Measurements from ENCODE around the gene DLK1.

DLK1 gene

DNA sequence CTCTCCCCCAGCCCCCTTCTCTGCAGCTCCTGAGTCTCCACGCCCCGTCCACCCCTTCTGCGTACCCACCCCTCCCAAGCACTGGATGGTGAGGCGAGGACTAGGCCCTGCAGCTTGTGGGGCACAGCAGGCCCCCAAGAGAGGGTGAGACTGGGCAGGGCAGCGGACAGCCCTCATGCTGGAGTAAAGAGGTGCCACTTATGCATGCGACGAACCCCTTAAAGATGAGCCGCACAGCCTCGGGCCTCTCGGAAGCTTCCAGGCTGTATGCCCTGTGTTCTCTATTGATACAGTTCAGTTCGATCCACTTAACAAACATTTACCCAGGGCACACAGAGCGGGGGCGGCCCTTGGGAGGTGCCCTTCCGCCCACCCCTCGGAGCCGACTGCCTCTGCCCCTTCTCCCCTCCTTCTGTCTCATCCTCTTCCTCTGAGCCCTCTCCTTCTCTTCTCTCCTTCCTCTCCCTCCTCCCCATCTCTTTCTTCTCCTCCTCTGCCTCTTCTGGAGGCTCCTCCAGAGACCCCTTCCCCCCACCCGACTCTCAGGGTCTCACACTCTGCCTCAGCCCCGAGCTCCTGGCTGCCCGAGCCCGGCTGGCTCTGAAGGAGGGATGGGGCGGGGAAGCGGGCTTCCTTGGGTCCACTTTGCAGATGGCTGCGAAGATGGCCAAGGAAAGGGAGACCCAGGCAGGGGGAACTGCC, 32.7 kb upstream of the DLK1 start:
- no peak for DNase-seq

DNA sequence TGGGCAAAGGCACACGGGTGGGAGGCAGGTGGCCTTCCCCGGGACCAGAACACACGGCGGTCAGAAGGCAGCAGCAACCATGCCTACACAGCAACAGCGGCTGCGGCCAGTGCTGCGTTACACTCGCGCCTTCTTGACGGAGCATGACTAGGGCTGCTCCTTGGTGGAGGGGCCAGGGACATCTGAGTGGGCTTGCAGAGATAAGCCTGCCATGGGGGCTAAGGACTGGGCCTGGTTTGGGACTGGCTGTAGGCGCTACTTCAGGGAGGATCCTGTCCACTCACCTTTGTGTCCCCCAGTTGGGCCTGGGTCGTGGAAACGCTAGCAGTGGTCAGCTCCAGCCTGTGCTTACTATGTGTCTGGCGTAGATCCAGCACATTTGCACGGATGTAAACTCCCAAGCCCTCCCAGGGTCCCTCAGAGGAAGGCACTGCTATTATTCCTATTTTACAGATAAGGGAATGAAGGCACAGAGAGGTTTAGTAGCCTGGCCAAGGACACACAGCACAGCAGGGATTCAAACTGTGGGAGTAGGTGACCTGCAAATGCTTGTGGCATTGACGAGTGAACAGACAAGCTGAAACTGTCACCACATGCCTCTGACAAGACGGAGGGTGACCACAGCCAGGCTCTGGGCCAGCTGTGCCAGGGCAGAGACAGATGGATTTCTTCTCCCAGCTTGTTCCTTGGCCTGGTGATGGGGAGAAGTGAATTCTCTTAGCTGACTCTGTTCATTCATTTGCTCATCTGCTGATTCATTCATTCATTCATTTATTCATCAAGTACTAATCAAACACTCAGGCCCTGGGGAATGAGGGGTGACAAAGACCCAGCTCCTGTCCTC, 31.9 kb upstream of the DLK1 start:
- no peak for DNase-seq

DNA sequence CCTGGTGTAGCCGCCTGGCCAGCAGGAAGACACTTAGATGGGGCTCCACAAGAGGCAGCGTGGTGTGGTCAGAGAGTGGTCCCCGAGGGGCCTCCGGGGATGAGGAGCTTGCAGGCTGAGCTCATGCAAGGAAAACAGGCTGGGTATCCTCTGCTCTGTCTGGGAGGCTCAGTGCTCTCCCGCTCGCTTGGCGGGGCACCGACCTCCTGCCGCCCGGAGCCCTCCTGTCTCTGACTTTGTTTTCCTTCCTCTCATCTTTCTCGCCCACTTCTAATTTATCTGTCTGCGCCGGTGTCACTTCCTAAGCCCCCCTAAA, 31.3 kb upstream of the DLK1 start:
- DNase-seq, result no peak

DNA sequence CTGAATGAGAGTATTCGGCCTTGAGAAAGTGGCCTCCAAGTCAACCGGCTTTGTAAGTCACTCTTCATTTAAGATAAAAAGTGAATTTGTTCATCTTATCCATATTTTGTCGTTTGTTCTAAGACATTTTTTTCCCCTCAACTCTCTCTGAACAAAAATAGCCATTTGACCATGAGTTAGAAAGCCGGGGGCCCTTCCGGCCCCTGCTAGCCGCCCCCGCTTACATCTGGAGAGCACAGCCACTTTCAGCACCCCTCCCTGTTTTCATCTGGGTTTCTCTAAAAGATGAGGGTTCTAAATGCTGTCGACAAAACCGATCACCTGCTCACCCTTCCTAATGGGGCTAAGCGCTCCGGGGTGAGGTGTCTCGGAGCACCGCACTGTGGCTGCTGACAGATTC, 30.7 kb upstream of the DLK1 start:
- DNase-seq, result no peak

DNA sequence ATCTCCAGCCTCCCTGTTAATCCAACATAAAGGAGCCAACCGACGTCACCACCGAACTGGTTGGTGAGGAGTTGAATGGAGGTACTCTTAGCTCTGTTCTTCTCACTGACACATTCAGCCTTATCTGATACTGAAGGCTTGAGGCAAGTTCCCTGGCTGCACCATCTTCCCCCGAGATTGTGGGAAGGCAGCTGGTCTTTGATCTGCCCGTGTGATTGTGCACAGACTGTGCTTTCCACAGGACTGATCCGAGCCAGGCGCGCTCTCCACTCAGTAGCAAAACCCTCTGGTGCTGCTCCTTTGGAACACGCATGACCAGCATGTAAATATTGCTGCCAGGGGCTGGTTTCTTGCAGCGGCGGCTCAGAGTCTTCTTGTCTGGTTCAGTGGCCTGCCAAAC, 30.1 kb upstream of the DLK1 start:
- no peak for DNase-seq

DNA sequence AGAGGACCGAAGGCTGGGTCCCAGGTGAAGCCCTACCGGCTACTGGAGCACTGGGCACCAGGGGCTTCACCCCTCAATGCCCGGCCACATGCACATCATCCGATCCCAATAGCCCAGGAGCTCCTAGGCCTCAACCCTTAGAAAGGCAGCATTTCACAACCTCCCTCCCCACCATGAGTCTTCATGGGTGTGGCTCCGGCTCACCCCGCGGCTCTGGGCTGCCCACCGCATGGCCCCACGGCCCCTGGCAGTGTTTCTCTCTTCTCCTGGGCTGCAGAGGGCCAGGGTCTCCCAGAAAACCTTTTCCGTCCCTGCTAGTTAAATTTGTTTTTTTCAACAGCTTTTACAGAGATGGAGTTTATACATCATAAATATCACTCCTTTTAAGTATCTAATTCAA, 28.6 kb upstream of the DLK1 start:
- DNase-seq, result no peak

DNA sequence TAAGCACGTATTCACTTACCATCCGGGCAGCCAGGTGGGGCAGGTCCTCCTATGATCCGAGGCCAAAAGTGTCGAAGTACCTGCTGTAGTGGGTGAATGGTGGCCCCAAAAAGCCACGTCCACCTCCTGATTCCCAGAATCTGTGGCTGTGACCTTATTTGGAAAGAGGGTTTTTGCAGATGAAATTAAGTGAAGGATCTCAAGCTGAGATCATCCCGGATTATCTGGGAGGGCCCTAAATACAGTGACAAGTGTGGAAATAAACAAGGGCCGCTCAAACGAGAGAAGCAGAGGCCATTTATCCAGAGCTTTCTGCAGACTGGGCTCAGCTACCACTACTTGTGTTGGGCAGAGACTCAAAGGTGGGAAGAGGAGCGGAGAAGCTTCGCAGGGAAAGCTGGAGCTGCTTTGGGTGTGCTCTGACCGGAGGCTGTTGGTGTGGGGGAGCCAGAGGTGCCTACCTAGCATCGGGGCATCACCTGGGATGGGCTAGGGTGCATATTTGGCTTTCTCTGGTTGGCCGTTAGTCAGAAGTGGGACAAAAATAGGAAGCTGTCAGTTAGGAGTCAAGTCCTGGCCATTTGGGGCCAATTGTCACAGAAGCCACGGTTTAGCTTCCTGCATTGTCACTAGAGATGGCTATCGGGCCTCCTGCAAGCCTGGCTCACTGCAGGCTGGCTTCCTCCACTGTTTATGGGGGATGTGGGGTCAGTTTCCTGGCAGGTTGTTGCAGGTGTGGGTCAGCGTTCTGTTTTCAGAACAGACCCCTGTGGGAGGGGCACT, 27.8 kb upstream of the DLK1 start:
- DNase-seq, result no peak

DNA sequence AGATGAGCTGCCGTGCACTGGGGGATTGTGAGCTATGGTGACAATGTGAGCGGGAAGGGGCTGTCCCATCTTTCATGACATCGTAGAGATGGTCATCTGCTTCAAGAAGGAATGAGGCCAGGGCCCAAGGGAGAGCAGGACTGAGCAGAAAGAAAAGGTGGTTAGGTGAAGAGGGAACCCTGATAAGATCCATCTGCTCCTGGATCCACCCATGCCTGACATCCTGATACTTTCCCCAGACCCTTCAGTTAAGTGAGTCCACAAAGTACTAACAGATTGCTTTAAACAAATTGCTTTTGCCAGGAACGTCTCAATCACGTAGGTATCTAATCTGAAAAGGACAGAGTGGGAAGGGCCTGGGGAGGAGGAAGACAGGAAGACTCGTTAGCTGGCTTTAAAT, 25.4 kb upstream of the DLK1 start:
- no peak for DNase-seq

DNA sequence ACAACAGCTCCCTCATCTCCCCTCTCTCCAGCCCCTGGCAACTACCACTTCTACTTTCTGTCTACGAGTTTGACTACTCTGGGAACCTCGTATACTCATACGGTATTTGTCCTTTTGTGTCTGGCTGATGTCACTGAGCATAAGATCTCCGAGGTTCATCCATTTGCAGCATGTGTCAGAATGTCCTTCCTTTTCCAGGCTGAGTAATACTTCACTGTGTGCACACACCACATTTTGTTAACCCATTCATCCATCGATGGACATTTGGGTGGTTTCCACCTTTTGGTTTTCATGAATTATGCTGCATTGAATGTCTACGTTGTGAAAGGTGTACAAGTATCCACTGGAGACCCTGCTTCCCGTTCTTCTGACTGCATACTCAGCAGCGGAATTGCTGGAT, 24.1 kb upstream of the DLK1 start:
- DNase-seq, result no peak

DNA sequence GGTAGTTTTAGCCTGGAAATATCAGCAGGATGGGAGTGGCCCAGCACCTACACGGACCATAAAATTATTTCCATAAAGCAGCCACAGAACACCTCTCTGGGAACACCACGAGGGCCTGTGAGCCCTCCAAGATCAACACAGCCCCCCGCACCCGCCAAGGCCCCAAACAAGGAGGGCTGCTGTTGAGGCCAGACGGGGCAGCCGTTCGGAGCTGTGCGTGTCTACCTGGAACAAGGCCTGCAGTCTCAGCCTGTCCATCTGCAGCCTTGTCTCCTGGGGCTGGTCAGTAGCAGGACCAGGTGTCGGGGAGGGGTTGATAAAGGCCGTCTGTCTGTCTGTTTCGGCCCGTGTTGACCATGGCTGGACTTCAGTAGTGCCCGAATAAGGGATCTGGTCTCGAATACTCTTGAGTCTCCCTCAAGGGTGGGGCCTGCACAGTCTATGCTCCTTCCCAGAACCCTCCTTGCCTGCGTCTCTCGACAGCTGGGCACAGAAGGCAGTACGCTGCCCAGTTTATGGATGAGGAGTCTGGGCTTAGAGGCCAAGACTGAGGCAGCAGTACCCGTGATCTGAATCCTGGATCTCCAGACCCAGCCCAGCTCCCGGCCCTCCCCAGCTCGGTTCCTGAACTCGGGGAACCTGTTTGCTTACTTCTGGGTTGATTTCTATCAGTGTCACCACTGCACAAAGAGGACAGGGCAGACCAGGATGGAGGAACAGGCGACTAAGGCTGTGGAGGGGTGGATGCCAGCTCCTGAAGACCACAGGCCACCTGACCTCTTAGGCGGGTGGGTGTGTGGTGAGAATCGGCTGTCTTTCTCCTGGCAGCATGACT, 23.1 kb upstream of the DLK1 start:
- DNase-seq, result no peak

DNA sequence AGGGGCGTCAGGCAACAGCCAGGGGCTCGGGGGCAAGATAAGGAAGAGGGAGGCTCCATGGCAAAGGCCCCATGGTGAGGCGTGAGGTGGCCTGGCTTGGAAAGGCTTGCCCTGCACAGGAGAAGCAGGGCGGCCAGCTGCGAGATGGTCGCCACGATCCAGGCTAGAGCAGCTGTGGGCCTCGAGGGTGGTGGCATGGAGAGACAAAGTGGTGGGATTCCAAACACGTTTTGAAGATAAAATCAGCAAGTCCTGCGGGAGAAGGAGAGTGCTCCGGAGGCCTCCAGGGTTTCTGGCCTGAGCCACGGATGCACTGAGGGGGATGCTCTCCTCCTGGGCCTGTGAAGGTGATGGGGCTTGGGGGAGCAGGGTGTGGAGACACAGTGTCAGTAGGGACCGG, 20.5 kb upstream of the DLK1 start:
- no peak for DNase-seq

DNA sequence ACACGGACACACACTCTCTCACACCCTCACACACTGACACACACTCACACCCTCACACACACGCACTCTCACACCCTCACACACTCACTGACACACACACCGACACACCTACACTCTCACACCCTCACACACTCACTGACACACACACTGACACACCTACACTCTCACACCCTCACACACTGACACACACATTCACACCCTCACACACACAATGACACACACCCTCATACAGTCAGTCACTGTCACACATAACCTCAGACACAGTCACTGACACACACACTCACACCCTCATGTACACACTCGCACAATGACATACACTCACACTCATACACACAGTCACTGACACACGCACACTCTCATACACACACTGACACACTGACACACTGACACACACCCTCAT, 19.8 kb upstream of the DLK1 start:
- DNase-seq, result no peak

DNA sequence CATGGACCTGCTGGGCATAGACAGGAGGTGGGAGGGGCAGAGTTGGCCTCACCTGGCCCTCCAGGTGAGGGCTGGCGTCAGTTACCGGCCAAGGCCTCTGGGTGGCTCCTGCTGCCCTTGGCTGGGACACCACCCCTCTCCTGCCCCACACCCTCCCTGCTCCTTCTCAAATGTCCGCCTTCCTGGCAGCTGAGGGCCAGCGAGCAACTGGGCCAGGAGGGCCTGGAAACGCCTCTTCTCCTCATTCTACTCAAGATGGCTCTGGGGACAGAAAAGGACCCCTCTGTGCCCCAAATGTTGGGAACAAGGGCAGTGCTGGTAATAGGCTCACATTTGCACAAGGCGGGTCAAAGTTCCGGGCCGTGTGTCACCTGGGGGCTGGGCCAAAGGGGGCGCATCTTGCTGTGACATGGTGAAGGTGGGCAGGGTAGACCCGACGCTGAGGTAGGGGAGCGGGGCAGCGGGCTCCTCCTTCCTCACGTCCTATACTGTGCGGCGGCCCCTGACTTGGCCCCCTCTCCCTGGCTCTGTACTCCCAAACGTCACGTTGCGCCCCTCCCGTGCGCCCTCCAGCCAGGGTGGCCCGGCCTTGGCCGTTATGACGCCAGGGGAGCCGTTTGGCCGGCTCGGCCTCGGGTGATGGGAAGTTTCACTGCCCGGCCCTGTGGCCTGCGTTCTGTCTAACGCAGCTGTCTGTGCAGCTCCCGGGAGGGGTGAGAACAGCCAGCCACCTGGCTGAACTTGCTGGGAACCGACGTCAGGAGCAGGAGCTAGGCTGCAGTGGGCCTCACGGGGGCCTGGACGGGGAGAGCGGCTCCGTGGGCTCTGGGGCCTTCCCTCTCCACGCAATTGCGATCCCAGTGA, 18.0 kb upstream of the DLK1 start:
- DNase-seq, result no peak

DNA sequence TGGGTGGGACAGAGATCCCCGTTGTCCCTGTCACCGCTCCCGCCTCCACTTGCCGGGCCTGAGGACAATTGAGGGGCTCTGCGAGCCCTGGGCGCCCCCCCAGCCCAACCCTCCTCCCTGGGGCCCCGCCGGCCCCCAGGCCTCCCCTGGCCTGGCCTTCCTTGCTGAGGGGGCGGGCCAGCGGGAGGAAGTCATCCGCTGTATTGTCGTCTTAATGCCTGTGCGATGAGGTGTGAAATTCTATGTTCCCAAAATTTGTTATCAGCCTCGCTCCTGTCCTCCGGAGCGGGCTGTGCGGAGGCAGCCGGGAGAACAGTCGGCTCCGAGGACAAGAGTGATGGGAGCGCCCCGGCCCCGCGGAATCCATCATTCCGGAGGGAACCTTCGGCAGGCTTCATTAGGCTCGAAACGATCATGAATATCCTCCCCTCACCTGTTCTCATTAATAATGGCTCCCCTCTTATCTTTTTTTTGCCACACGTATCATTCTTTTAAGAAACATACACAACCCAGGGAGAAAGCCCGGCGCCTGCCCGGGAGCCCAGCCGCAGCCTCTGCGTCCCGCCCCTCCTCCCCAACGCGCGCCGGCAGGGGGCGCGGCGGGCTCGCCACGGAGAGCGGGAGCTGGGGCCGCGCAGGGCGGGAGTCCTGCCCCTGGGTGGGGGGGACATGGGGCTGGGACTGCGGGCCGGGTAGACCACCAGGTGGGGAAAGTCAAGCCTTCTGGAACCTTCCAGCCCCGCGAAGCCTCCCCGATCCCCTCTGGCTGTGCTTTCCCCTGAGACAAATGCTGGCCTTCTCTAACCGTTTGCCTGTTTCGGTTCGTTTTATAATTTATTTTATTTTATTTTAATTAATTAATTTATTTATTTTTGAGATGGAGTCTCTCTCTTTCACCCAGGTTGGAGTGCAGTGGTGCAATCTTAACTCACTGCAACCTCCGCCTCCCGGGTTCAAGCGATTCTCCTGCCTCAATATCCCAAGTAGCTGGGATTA, 17.1 kb upstream of the DLK1 start:
- DNase-seq, result peak in 3 of 14 donors; percentile 1 to 16 (median 1)

DNA sequence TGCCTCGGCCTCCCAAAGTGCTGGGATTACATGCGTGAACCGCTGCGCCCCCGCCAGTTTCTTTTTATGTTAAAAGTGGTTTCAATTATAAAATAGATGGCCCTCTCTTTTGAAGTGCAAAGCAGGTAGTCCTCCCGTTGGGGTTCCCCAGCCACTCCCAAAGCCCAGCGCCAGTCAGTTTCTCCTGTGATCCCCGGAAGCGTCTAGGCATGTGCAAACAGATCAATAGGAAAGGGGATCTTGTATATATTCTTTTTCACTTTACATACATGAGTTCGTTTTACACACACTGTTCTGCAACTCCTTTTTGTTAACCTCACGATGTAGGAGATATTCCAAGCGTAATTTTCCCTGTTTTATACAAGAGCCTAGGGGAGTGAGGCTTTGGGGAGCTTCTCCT, 16.3 kb upstream of the DLK1 start:
- no peak for DNase-seq

DNA sequence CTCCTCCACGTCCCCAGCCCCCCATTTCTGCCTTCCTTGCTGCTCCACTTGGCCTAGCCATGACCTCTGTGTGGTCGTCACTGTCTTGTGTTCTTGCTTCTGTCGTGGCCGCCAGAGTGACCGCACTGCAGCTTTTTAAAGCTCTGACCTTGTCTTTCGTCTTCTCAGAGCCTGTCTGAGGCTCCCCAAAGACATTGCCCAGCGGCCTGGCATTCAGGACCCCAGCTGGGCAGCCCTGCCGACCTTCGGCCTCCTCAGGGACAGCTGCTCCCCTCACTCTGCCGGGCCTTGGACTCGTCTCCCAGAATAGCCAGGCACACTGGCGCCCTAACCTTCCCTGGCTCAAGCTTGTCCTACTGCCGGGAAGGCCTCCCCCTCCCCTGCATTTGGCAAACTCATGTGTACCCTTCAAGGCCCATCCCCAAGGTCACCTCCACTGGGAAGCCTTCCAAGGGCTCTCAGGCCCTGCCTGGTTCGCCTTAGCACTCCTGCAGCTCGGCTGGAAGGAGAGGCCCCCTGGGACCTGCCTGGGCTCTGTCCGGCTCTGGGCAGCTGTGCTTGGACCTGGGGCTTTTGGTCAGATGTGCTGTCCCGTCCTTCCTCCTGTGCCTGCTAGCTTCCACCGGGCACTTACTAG, 15.7 kb upstream of the DLK1 start:
- DNase-seq, result no peak

DNA sequence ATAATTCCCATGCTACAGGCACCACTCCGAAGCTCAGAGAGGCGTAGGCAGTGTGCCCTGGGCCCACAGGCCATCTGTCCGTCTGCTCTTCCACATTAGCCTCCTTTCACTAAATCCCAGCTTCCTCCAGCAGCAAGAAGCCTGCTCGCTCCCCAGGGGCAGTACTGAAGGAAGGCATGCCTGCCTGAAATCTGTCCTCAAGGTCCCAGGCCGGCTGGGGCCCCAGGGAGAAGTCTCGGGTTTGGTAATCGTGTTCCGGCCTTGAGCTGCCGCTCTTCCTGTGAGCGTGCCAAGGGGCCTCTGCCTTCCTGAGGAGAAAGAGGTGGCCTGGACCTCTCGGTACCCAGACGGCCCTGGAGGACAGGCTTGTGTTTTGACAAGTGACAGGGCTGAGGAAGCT, 15.2 kb upstream of the DLK1 start:
- DNase-seq, result no peak

DNA sequence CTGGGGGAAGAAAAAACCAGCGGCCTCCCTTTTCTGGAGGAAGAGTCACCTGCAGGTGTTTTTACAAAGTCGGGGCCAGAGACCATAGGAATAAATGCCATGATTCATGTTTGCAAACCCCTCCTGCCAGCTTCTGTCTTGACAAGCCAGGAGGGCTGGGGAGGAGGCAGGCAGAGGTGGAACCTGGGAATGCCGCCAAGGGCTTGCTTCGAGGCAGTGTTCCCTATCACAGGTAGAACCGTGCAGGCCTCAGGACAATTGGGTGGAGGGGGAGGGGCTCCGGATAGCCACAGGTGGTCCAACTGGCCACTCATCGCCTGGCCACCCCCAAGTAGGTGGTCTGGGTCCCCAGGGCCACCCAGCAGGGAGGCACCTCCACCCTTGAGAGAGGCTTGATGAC, 14.2 kb upstream of the DLK1 start:
- DNase-seq, result no peak

DNA sequence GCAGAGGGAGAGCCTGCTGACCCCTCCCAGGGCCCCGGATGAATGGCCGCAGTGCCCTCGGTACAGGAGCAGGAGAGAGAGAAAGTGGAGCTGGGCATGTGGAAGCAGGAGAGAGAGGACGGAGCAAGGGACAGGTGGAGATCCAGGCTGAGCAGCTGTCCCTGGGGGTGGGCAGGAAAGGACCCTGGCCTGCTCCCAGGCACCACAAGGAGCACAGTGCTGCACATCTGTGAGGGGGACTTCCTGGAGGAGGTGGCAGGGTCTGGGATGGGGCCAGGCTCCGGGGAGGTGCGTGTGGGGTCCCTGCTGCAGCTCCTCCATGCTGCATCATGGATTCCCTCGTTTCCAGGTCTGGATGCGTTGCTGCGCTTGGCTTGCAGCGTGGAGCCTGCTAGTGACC, 13.0 kb upstream of the DLK1 start:
- DNase-seq, result no peak
